PC-3 (cell line): ENCODE results near the gene CPEB3. TPM values are rescaled to one million over a fixed set of nuclear protein-coding genes. Genes with fewer than 3 reads are reported as not detected.

Experiments used
- ATAC-seq: fragments of 200-7000 bp; cut with Tn5 transposase; 2 replicates; pipeline ENCODE4 v1.9.1; 2020; ENCODE audit warnings: mild to moderate bottlenecking, moderate library complexity
- BruUV-seq: library from RNA; stranded (reverse); fragments of 400-500 nt; replicated peaks from 2 replicates; lab custom pipeline; 2021; lab: Mats Ljungman, UMichigan
- CTCF ChIA-PET: fragments of 300-600 bp; sonication (Branson Sonifier 250); formaldehyde crosslinking; loops from one replicate; lab custom pipeline; 2022; ENCODE audit warnings: antibody characterized with exemption; lab: Charles Lee
- POLR2A ChIA-PET: fragments of 300-600 bp; sonication (Branson Sonifier 250); formaldehyde crosslinking; loops from one replicate; lab custom pipeline; 2022; ENCODE audit warnings: antibody characterized with exemption; ENCODE audit not compliant: unreplicated experiment; lab: Charles Lee
- DNase-seq: peaks from one replicate; pipeline ENCODE4 v3.0.0-alpha.2; 2015
- H2AFZ ChIP-seq: fragments of 300-600 bp; sonication (generic); 2 replicates; pipeline ENCODE4 v1.6.0; 2016; ENCODE audit warnings: antibody characterized with exemption, low read length
- H3F3A ChIP-seq: fragments of 300-600 bp; sonication (generic); one replicate; pipeline ENCODE4 v1.6.0; 2017; ENCODE audit warnings: antibody characterized with exemption, low read length, control low read depth, mild to moderate bottlenecking; ENCODE audit not compliant: unreplicated experiment
- H3K27ac ChIP-seq: fragments of 300-600 bp; sonication (generic); 2 replicates; pipeline ENCODE4 v1.5.1; 2016; ENCODE audit warnings: mild to moderate bottlenecking, low read length
- H3K27me3 ChIP-seq: fragments of 300-600 bp; sonication (generic); 2 replicates; pipeline ENCODE4 v1.6.1; 2016; ENCODE audit warnings: low read length, mixed read lengths
- H3K36me3 ChIP-seq: fragments of 300-600 bp; sonication (generic); 2 replicates; pipeline ENCODE4 v1.6.1; 2016; ENCODE audit warnings: low read depth, mixed run types, low read length, mixed read lengths
- H3K4me1 ChIP-seq: fragments of 300-600 bp; sonication (generic); 2 replicates; pipeline ENCODE4 v1.5.1; 2016; ENCODE audit warnings: low read length; ENCODE audit not compliant: insufficient read depth
- H3K4me2 ChIP-seq: fragments of 300-600 bp; sonication (generic); 2 replicates; pipeline ENCODE4 v1.6.0; 2016; ENCODE audit warnings: low read length
- H3K4me3 ChIP-seq: fragments of 300-600 bp; sonication (generic); 2 replicates; pipeline ENCODE4 v1.5.1; 2016; ENCODE audit warnings: mild to moderate bottlenecking, low read length, mixed read lengths
- H3K79me2 ChIP-seq: fragments of 300-600 bp; sonication (generic); 2 replicates; pipeline ENCODE4 v1.6.1; 2017; ENCODE audit warnings: low read length, mixed read lengths
- H3K9ac ChIP-seq: fragments of 300-600 bp; sonication (generic); 2 replicates; pipeline ENCODE4 v1.6.0; 2016; ENCODE audit warnings: mild to moderate bottlenecking, low read length
- H3K9me2 ChIP-seq: fragments of 300-600 bp; sonication (generic); replicated peaks from 2 replicates; pipeline ENCODE4 v1.6.1; 2016; ENCODE audit warnings: mixed run types, low read length, mixed read lengths
- H3K9me3 ChIP-seq: fragments of 300-600 bp; sonication (generic); 2 replicates; pipeline ENCODE4 v1.6.1; 2016; ENCODE audit warnings: low read length, mixed read lengths
- H4K20me1 ChIP-seq: fragments of 300-600 bp; sonication (generic); 2 replicates; pipeline ENCODE4 v1.6.1; 2016; ENCODE audit warnings: low read length, mixed read lengths
- CTCF ChIP-seq: fragments of 300-600 bp; sonication (generic); conservative IDR thresholded peaks from 2 replicates; pipeline ENCODE4 v1.5.1; 2017; ENCODE audit warnings: antibody characterized with exemption, low read depth, mild to moderate bottlenecking, low read length
- EZH2 ChIP-seq: fragments of 300-600 bp; sonication (generic); IDR thresholded peaks from one replicate; pipeline ENCODE4 v1.6.1; 2017; ENCODE audit warnings: antibody characterized with exemption, mild to moderate bottlenecking, low read length; ENCODE audit not compliant: unreplicated experiment
- EZH2phosphoT487 ChIP-seq: fragments of 300-600 bp; sonication (generic); IDR thresholded peaks from 2 replicates; pipeline ENCODE4 v1.6.1; 2018; ENCODE audit warnings: mild to moderate bottlenecking, antibody characterized with exemption, low read length, borderline replicate concordance
- intact Hi-C: fragments of 100-400 bp; cut with micrococcal nuclease; formaldehyde crosslinking; loops from 2 replicates; pipeline ENCODE4 v1.9.0; 2023
- total RNA-seq: library from RNA; depleted of rRNA; stranded (reverse); fragments of >200 nt; gene quantifications from 2 replicates; pipeline ENCODE4 v1.2.3, GENCODE V29; 2014

The CPEB3 gene
- total RNA-seq, 1 experiment from 2014 or later = 0.80 TPM

GRCh38 chr10:92075829-92076228 is 215.0 kb downstream of the CPEB3 start:
- POLR2A ChIA-PET = no interaction called here
- CTCF ChIA-PET = no interaction called here
- intact Hi-C loops = no loop called here

GRCh38 chr10:92074126-92074887 is 216.6 kb downstream of the CPEB3 start:
- Histone ChIP-seq H3K27me3 (no peaks in the 10 kb centered on the region), H3K4me2 (no peak overlapping the region), H3K9me2 (no peaks in the 10 kb centered on the region), H3K4me3 (no peak overlapping the region), H2AFZ (no peak overlapping the region), H3K36me3 (no peaks in the 10 kb centered on the region), H3K9ac (no peak overlapping the region), H3F3A (no peaks in the 10 kb centered on the region), H3K79me2 (no peaks in the 10 kb centered on the region), H3K27ac (no peak overlapping the region), H4K20me1 (no peaks in the 10 kb centered on the region), H3K9me3 (no peaks in the 10 kb centered on the region), H3K4me1 (peaks cover 9% of the 10 kb centered on the region)
- ChIA-PET POLR2A (no interaction called here), CTCF (no interaction called here)
- peak; percentile 37; the same call in 1 of the 2 replicates for ATAC-seq
- no TSS peak for BruUV-seq
- peak; percentile 43; the same call in 1 of the 2 replicates for TF ChIP-seq CTCF
- no peak for TF ChIP-seq EZH2
- intact Hi-C loops = loop anchor here (5.0 kb wide), 1 partner anchor 363 kb away; no protein-coding TSS in a partner anchor
- DNase-seq = peak; percentile 32

More at GRCh38 chr10:92075829-92076228, 215.0 kb downstream of the CPEB3 start:
- H2AFZ ChIP-seq = no peak overlapping the region
- no peaks in the 10 kb centered on the region for H3K36me3 ChIP-seq
- H3K4me1 ChIP-seq = peaks cover 9% of the 10 kb centered on the region
- no peaks in the 10 kb centered on the region for H4K20me1 ChIP-seq
- no peak overlapping the region for H3K4me3 ChIP-seq
- no peak overlapping the region for H3K27ac ChIP-seq
- H3K9me2 ChIP-seq = no peaks in the 10 kb centered on the region
- no peak overlapping the region for H3K4me2 ChIP-seq
- no peaks in the 10 kb centered on the region for H3K27me3 ChIP-seq
- no peak for TF ChIP-seq EZH2phosphoT487
- TF ChIP-seq CTCF = no peak
- TF ChIP-seq EZH2 = no peak
- no peaks in the 10 kb centered on the region for H3K79me2 ChIP-seq
- BruUV-seq = no TSS peak
- DNase-seq (no peak), ATAC-seq (no peak)
- H3K9me3 ChIP-seq = no peaks in the 10 kb centered on the region
- H3F3A ChIP-seq = no peaks in the 10 kb centered on the region
- no peak overlapping the region for H3K9ac ChIP-seq

GRCh38 chr10:92068900-92069299 is 222.0 kb downstream of the CPEB3 start:
- H3K9me2 ChIP-seq = no peaks in the 10 kb centered on the region
- no peak overlapping the region for H2AFZ ChIP-seq
- H3F3A ChIP-seq = no peaks in the 10 kb centered on the region
- BruUV-seq = no TSS peak
- no peaks in the 10 kb centered on the region for H3K27me3 ChIP-seq
- H3K4me2 ChIP-seq = no peak overlapping the region
- ATAC-seq (0 out of 2 replicates have a peak, but pooled peaks have one; percentile 18), DNase-seq (no peak)
- TF ChIP-seq CTCF = no peak
- no peak for TF ChIP-seq EZH2
- TF ChIP-seq EZH2phosphoT487 = no peak
- H3K4me1 ChIP-seq = no peaks in the 10 kb centered on the region
- intact Hi-C loops = no loop called here
- no peaks in the 10 kb centered on the region for H3K36me3 ChIP-seq
- no peaks in the 10 kb centered on the region for H3K79me2 ChIP-seq
- H3K4me3 ChIP-seq = no peak overlapping the region
- H4K20me1 ChIP-seq = no peaks in the 10 kb centered on the region
- POLR2A ChIA-PET = interaction anchor here (0.5 kb wide), 1 partner anchor 224 kb away, joined by 3 read pairs; no protein-coding TSS in a partner anchor
- CTCF ChIA-PET = no interaction called here
- no peaks in the 10 kb centered on the region for H3K9me3 ChIP-seq
- H3K9ac ChIP-seq = no peak overlapping the region
- no peak overlapping the region for H3K27ac ChIP-seq
